Panc1 (cell line): Measurements from ENCODE around the gene BTG2.

Source experiments
- POLR2AphosphoS5 ChIP-seq: IDR thresholded peaks from 2 replicates; pipeline ENCODE4 v1.6.1; 2012; ENCODE audit warnings: mild to moderate bottlenecking, low read depth, low read length, moderate library complexity
- SIN3A ChIP-seq: IDR thresholded peaks from 2 replicates; pipeline ENCODE4 v1.6.1; 2012; ENCODE audit warnings: low read depth, mild to moderate bottlenecking, low read length, moderate library complexity, borderline replicate concordance; ENCODE audit not compliant: insufficient read depth
- TCF7L2 ChIP-seq: IDR thresholded peaks from 2 replicates; pipeline ENCODE4 v1.6.1; 2011; ENCODE audit warnings: mild to moderate bottlenecking, low read depth, low read length, inconsistent platforms
- TF ChIP-seq, protein P1 (sequence below): fragments of 450-650 bp; IDR thresholded peaks from 2 replicates; pipeline ENCODE4 v1.5.1; 2017; ENCODE audit warnings: mild to moderate bottlenecking
- TF ChIP-seq, protein P2 (sequence below), 2 experiments: IDR thresholded peaks; 2 replicates each; pipeline ENCODE4 v1.6.1; 2011 to 2012; ENCODE audit warnings: low read depth in 2 of 2, control low read depth in 1 of 2, low read length in 1 of 2, mild to moderate bottlenecking in 1 of 2, moderate library complexity in 1 of 2; ENCODE audit not compliant: insufficient read depth in 1 of 2

DNA sequence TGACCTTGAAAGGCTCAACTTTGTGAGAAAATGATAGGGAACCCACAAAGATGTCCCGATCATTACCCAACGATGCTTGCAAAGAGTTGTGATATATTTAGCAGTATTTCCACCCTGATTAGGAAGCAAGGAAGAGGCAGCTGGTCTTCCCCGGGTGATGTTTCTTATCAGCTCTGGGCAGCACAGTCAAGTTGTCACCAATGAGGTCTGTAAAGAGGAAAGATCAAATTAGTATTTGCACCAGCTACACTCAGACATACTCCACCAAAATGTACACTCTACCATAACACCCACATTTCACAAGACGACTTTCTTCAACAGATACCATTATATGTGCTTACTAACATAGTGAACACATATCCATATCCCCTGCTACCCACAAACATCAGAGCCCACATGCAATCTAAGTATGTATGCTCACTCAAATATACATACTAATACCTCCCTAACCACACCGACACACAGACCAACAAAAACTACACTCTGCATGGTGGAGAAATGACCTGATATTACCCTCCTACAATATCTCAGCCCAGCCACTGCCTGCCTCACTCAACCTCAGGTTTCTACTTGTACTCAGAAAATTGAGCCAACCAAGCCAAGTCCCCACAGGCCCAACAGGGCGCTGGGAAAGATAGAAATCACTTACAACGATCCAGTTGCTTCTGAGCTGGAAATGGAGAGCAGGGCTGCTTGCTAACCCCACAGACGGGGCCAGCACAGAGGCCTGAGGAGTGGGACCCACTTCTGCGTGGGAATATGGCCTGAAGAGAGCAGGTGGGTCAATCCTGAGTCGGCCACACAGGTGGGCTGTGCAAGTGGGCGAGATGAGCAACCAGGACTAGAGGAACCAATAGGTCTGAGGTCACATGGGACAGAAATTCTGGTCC, 4.6 kb upstream of the BTG2 start:
- TF ChIP-seq, protein P1, sequence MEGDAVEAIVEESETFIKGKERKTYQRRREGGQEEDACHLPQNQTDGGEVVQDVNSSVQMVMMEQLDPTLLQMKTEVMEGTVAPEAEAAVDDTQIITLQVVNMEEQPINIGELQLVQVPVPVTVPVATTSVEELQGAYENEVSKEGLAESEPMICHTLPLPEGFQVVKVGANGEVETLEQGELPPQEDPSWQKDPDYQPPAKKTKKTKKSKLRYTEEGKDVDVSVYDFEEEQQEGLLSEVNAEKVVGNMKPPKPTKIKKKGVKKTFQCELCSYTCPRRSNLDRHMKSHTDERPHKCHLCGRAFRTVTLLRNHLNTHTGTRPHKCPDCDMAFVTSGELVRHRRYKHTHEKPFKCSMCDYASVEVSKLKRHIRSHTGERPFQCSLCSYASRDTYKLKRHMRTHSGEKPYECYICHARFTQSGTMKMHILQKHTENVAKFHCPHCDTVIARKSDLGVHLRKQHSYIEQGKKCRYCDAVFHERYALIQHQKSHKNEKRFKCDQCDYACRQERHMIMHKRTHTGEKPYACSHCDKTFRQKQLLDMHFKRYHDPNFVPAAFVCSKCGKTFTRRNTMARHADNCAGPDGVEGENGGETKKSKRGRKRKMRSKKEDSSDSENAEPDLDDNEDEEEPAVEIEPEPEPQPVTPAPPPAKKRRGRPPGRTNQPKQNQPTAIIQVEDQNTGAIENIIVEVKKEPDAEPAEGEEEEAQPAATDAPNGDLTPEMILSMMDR, result no peak
- TF ChIP-seq TCF7L2 (no peak), SIN3A (no peak), POLR2AphosphoS5 (no peak)
- TF ChIP-seq, protein P2, sequence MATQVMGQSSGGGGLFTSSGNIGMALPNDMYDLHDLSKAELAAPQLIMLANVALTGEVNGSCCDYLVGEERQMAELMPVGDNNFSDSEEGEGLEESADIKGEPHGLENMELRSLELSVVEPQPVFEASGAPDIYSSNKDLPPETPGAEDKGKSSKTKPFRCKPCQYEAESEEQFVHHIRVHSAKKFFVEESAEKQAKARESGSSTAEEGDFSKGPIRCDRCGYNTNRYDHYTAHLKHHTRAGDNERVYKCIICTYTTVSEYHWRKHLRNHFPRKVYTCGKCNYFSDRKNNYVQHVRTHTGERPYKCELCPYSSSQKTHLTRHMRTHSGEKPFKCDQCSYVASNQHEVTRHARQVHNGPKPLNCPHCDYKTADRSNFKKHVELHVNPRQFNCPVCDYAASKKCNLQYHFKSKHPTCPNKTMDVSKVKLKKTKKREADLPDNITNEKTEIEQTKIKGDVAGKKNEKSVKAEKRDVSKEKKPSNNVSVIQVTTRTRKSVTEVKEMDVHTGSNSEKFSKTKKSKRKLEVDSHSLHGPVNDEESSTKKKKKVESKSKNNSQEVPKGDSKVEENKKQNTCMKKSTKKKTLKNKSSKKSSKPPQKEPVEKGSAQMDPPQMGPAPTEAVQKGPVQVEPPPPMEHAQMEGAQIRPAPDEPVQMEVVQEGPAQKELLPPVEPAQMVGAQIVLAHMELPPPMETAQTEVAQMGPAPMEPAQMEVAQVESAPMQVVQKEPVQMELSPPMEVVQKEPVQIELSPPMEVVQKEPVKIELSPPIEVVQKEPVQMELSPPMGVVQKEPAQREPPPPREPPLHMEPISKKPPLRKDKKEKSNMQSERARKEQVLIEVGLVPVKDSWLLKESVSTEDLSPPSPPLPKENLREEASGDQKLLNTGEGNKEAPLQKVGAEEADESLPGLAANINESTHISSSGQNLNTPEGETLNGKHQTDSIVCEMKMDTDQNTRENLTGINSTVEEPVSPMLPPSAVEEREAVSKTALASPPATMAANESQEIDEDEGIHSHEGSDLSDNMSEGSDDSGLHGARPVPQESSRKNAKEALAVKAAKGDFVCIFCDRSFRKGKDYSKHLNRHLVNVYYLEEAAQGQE (IDR thresholded peaks at IDR 0.05; ENCODE audit: insufficient read depth in 1 of 2, low read depth in 2 of 2, low read length in 1 of 2), result no peak
